HG03039 (cell line): Measurements from ENCODE around the gene ZMIZ1.
A peak's percentile ranks its signal among the peaks of the same experiment; 100 is the strongest.

Source experiments
- ATAC-seq: cut with Tn5 transposase; IDR thresholded peaks from one replicate; pipeline ENCODE4 v1.9.1; 2021; ENCODE audit warnings: mild to moderate bottlenecking, moderate library complexity; ENCODE audit not compliant: unreplicated experiment

ZMIZ1 gene

GRCh38 chr10:79224263-79224949 lies 155.6 kb downstream of the ZMIZ1 start:
- ATAC-seq, result no peak

- no peak for ATAC-seq
These were observed 156.2 kb downstream of the ZMIZ1 start for GRCh38 chr10:79224992-79225391.

DNA sequence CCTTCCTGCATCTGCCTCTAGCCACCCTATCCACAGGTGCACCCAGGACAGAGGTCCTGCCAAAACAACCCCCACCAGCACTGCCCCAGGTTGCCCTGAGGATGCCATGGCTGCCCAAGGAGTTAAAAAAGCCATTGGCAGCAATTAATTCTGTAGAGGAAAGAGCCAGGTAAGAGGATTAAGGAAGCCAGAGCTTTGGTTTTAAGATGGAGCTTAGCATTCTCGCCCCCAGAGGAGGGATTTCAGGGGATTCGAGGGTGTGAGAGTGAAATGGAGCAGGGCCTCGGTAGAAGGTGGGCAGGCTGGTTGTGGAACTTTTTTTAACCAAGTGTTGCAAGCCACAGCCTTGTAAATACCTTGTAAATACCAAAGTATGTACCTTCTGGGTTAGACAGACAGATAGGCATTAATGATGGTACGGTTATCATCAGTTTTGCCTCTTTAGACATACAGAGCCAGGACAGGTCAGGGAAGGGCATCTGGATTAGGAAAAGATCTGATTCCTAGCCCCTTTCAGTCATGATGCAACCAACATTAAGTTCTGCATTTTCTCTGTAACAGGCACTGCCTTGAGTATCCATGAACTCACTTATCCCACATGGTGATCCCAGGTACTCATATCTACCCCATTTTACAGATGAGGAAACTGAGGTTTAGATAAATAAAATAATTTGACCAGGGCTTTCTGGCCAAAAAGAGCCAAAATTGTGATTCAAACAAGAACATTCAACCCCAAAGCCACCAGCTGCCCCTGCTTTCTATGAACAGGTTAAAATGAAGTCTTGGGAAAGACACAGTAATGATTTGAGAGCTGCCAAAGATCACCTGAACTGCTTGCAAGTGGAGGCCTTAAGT lies 157.9 kb downstream of the ZMIZ1 start:
- no peak for ATAC-seq

DNA sequence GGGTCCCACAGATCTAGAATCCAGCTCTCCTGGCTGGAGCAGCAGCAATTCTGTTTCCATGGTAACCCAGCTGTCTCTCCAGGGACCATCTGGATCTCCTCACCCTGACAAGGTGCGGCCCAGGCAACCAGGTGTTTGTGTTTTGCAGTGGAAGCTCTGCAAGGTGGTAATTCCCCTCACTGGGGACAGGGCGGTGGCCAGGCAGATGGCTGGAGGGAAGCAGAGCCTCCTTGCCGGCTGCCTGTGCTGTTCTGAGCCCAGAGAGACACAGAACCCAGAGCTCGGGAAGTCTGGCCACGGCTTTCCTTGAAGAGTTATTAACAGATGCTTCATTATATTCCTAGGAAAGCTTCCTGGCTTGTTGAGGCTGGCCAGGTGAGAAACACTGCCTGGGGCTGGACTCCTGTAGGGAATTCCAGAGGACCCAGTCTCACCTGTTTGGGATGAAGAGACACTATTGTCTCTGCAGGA lies 160.3 kb downstream of the ZMIZ1 start:
- ATAC-seq, result no peak

GRCh38 chr10:79229830-79230327 lies 161.1 kb downstream of the ZMIZ1 start:
- ATAC-seq, result no peak

- ATAC-seq, result no peak
These were observed 161.6 kb downstream of the ZMIZ1 start for GRCh38 chr10:79230328-79230830.

DNA sequence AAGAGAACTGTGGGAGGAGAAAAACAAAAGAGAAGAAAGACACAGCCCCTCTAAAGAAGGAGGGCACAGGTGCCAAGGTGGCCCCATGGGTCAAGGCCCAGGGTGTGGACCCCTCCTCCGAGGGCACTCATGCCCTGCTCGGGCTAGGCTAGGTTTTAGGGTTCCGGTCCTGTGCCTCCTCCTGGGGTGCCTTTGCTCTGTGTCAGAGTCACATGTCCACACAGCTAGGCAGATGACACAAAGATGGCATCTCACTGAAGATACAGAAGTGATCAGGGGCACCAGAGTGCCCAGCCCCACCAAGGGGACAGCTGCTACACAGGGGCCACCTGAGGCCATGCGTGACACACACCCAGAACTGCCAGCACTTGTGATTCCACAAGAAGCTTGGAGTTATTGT lies 162.1 kb downstream of the ZMIZ1 start:
- no peak for ATAC-seq

DNA sequence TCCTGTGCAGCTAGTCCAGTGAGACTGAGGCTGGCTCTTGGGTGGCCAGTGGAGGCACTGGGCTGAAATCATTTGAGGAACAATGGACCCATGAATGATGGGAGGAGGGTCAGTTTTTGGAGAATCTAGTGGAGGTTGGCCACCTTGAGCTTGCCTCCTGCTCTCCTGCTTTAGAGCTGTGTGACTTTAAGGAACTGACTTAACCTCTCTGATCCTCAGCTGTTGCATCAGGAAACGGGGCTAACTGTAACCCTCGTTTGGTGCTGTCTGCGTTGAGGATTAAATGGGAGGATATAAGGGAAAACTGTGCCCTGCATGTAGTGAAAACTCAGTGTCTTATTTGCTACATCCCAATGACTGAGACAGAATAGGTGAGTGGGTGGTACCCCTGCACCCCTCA lies 163.1 kb downstream of the ZMIZ1 start:
- ATAC-seq, result no peak

DNA sequence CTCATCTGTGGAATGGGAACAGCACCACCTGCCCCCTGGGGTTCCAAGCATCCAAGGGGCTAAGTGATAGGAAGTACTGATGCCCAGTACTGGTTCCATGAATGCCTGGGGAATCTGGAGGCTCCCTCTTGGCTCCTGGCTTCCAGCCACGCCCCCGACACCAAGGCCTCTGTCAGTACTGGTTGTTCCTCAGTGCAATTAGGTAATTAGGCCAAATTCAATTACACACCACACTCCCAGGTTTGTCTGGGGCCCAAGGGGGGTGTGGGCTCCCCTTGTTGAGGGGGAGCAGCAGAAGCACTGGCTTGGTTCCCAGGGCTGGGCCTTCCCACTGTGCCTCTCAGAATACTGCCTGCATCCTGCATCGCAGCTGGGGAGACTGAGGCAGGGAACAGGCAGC lies 164.1 kb downstream of the ZMIZ1 start:
- no peak for ATAC-seq

- ATAC-seq, result no peak
These were observed 165.9 kb downstream of the ZMIZ1 start for GRCh38 chr10:79234391-79235315.

GRCh38 chr10:79235765-79236432 lies 167.1 kb downstream of the ZMIZ1 start:
- no peak for ATAC-seq

DNA sequence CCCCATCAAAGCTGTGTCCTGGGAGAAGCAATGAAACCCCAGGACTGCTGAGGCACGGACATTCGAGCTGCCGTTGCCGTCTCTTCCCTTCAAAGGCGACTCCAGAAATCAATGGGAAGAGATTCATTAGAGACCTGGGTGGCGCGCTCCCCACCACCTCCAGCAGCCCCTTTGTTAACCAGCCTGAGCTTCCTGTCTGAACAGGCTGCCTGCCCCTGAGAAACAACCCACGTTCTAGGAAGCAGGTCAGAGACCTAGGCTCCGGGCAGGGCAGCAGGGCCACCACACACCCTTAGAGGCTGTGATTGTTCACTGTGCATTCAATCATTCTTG lies 167.6 kb downstream of the ZMIZ1 start:
- ATAC-seq, result no peak

- ATAC-seq, result no peak
These were observed 168.8 kb downstream of the ZMIZ1 start for GRCh38 chr10:79237454-79238157.

- no peak for ATAC-seq
These were observed 169.4 kb downstream of the ZMIZ1 start for GRCh38 chr10:79238158-79238520.

DNA sequence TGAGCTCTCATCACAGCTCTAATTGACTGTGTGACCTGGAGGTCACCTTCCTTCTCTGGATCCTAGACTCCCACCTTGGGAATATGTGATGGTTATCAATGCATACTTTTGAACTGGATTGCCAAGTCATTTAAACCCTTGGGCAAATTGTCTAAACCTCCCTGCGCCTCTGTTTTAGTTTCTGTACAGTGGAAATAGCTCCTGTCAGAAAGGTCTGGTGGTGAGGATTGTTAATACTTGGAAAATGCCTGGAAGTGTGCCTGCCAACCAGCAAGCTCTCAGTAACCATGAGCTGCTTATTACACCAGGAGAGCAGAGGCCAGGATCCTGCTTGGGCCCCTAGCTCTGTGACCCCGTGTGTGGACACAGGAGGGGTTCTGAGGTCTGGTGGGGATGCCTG lies 169.8 kb downstream of the ZMIZ1 start:
- no peak for ATAC-seq

- no peak for ATAC-seq
These were observed 170.6 kb downstream of the ZMIZ1 start for GRCh38 chr10:79239275-79239779.

DNA sequence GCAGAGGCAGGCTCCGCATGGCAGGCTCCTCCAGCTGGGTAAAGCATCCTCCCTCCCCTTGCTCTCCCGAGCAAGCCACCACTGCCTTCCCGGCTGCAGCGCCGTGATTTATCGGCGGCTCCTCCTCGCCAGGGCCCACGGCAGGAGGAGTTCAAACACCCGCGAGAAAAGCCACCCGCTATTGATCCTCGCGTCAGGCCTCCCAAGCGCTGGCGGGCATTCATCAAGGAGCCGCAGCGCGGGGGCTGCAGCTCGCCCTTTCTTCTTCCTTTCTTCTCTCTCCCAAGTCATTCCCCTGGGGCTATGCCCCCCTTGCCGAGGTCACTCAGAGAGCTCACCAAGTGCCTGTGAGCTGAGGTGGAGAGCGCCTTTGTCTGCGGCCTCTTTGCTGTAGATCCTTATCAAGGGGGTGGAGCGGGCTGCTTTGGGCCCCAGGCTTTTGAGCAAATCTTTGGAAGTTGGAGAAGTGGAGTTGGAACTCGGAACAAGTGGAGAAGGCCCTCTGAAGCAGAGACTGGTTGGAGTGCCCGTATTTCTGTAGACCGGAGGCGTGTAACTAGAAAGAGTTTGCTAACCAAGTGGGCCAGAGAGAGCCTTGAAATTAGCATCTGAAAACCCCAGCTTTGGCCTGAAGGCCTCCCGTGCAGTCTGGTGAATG lies 171.3 kb downstream of the ZMIZ1 start:
- no peak for ATAC-seq

DNA sequence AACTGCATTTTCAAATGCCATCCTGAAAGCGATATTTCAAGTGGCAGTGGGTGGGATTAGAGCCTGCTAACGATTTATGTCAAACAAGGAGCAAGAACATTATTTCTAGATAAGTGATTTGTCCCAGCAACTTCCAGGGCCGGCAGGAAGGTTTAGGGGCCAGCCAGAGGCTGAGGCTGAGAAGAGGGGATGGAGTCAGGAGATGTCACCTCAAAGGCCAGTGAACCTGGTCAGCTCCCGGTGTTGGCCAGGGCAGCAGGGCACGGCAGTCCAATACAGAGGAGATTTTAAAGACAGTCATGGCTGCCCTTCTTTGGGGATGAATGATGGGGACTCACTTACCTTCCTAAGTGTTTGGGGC lies 172.8 kb downstream of the ZMIZ1 start:
- no peak for ATAC-seq

- ATAC-seq, result peak; percentile 19
These were observed 173.3 kb downstream of the ZMIZ1 start for GRCh38 chr10:79241990-79242619.
